Activated naive CD8-positive, alpha-beta T cell treated with anti-CD3 and anti-CD28 coated beads for 36 hours (primary cell): ENCODE data around the gene FAM107B. TPM values are rescaled to one million over a fixed set of nuclear protein-coding genes. Genes with fewer than 3 reads are reported as not detected.

ENCODE experiments used
- DNase-seq: peaks from one replicate; pipeline ENCODE4 v3.0.0; 2021
- H3K27ac Mint-ChIP-seq: one replicate; pipeline ENCODE4 v1.8.0; 2022; ENCODE audit warnings: mild to moderate bottlenecking, moderate library complexity, mixed read lengths
- H3K27me3 Mint-ChIP-seq: one replicate; pipeline ENCODE4 v1.8.0; 2022; ENCODE audit warnings: mild to moderate bottlenecking, mixed read lengths
- H3K36me3 Mint-ChIP-seq: one replicate; pipeline ENCODE4 v1.8.0; 2021; ENCODE audit warnings: mild to moderate bottlenecking, mixed read lengths
- H3K4me1 Mint-ChIP-seq: one replicate; pipeline ENCODE4 v1.8.0; 2021; ENCODE audit warnings: mixed read lengths
- H3K4me3 Mint-ChIP-seq: one replicate; pipeline ENCODE4 v1.8.0; 2022; ENCODE audit warnings: mild to moderate bottlenecking, moderate library complexity, mixed read lengths
- H3K9me3 Mint-ChIP-seq: one replicate; pipeline ENCODE4 v1.8.0; 2022; ENCODE audit warnings: mixed read lengths
- total RNA-seq, 2 experiments: library from RNA; stranded (reverse); gene quantifications; one replicate each; pipeline ENCODE4 v1.2.3, GENCODE V29; 2021

Gene FAM107B
- total RNA-seq, 2 experiments from 2014 or later: 195 to 203 TPM

DNA sequence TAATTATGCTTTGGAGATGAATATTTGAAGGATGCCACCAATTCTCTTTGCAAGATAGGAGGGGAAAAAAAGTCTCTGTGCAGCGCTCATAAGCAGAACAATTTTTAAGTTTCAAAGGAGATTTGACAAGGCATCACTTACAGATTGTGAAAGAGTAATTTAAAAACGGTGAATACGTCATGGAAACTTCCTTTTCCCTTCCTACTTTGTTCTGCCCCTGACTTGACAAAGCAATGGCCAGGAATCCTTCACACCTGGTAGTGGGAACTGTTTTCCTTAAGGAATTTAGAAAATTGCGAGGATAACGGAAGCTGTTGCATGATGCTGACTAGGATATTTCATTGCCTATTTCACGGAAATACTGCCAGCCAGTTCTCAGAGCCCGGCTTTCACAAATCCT lies 16.7 kb downstream of the FAM107B start:
- H3K27ac Mint-ChIP-seq: no peak overlapping the region
- H3K36me3 Mint-ChIP-seq: no peaks in the 10 kb centered on the region
- H3K4me3 Mint-ChIP-seq: no peak overlapping the region
- no peaks in the 10 kb centered on the region for H3K9me3 Mint-ChIP-seq
- H3K4me1 Mint-ChIP-seq: peaks cover 5% of the 10 kb centered on the region
- no peak for DNase-seq
- no peaks in the 10 kb centered on the region for H3K27me3 Mint-ChIP-seq

DNA sequence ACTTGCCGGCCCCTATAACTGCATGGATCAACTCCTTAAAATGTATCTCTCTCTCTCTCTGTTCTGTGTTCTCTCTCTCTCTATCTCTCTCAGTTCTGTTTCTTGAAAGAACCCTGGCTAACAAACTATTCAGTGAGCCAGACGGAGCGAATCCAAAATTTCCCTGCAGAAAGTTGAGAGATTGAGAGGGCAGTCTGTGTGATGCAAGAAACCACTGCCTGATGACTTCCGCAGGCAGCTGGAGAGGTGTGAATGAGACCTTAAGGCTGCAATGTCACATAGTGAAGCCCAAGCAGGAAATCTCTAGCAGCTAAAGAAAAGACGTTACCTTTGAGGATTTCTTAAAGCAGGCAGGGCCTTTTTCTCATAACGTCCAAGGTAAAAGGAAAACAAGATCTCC lies 17.3 kb downstream of the FAM107B start:
- Mint-ChIP-seq H3K4me3 (no peak overlapping the region), H3K27ac (no peak overlapping the region), H3K9me3 (no peaks in the 10 kb centered on the region), H3K27me3 (no peaks in the 10 kb centered on the region), H3K36me3 (no peaks in the 10 kb centered on the region), H3K4me1 (peaks cover 6% of the 10 kb centered on the region)
- no peak for DNase-seq

DNA sequence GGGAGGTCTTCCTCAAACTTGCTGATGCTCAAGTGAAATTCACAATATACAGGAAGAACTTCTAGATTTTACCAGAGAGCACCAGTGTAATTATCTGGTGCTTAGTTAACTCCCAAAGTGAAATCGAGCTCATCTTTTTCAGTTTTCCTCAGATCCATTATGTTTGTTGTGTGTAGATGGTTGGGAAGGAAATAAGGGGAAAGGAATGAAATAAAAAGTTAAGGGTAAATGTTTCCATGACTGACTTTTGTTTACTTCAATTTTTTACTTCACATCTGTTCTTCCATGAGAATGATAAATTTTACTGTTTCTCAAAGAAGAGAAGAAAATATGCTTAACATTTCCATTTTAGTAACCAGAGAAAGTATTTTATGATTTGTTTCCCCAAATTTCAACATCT lies 21.3 kb downstream of the FAM107B start:
- no peak for DNase-seq
- peaks cover 8% of the 10 kb centered on the region for H3K4me1 Mint-ChIP-seq
- no peaks in the 10 kb centered on the region for H3K27me3 Mint-ChIP-seq
- no peak overlapping the region for H3K4me3 Mint-ChIP-seq
- H3K36me3 Mint-ChIP-seq: no peaks in the 10 kb centered on the region
- H3K27ac Mint-ChIP-seq: no peak overlapping the region
- H3K9me3 Mint-ChIP-seq: no peaks in the 10 kb centered on the region

DNA sequence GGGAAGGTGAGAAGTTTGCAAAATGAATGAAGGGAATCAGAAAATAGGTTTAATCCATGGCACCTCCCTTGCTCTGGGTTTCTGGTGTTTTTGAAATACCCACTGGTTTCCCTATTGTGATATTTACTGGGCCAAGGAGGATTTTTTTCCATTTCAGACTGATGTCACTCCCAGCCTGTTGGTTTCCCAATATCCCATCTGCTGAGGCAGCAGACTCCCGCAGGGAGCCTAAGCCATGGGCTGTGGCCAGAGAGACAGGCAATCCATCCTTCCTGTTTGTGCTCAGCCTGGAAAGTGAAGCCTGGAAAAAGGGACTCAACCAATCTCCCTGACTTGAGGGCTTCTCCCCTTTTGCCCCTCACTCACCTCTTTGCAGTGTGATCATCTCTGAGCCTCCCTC lies 22.8 kb downstream of the FAM107B start:
- peaks cover 3% of the 10 kb centered on the region for H3K9me3 Mint-ChIP-seq
- no peak overlapping the region for H3K4me3 Mint-ChIP-seq
- H3K4me1 Mint-ChIP-seq: peaks cover 5% of the 10 kb centered on the region
- peaks cover 1% of the 10 kb centered on the region for H3K36me3 Mint-ChIP-seq
- H3K27ac Mint-ChIP-seq: peak overlapping the region; percentile 42
- H3K27me3 Mint-ChIP-seq: no peaks in the 10 kb centered on the region
- DNase-seq: no peak

DNA sequence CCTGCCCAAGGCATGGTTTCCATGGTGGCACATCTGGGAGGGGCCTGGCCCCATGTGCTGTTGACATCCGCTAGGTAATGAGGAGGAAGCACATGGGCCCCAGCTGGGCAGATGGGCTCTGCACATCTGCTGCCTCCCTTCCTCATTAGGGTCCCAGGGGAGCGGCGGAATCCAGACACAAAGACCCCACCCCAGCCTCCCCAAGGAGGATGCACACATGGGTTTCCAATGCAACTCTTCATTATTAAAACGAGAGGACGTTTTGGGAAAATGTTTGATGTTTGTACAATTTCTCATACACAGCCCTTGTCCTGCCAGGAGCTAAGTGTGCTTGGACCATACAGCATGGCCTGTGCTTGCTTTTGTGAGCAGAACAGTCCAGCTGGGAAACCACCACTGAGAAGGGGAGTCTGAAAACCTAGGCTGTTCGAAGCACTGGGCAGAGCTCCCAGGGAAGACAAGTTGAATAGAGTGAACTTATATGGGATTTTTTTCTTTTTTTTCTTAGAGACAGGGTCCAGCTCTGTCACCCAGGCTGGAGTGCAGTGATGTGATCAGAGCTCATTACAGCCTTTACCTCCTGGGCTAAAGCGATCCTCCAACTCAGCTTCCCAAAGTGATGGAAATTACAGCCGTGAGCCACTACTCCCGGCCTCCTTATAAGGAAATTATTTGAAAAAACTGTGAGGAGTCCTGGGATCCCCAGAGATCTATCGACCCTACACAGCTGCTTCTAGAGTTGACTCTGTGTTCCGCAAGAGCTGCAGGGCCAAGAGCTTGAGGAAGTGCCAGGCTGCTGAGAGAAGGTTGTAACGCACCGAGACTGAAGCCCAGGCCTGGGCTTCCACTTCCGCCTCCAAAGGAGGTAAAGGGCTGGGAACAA lies 23.4 kb downstream of the FAM107B start:
- no peak for DNase-seq
- Mint-ChIP-seq H3K4me1 (peaks cover 5% of the 10 kb centered on the region), H3K4me3 (no peak overlapping the region)

DNA sequence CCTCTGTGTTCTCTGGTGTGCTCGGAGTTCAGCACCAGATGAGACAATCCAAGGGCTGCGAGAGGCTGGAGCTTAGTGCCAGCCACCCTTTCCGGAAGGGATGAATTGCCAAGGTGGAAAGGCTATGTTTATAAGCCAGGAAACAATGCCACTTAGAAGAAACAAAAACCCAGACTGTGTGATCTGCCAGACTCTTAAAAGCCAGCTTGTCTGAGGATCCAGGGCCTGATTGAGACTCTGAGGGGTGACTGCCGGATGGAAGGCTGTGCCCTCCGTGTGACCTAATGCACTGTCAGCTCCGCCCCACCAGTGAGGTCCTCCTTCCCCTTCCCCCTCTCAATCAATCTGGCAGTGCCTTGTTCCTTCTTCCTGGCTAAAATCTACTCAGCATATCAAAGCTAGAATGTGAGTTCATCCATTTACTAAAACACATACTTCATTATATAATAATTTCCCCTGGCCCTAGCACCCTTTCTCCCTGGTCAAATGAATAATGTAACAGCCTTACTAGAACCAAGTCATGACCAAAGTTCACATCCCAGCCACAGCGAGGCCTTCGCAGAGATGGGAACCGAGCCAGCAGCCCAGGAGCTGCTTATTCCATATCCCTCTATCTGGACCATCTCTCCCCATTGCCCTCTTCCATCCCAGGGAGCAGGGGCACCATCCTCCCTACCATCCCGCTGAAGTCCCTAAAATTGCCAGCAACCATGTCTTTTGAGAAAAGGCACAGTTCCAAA lies 25.5 kb downstream of the FAM107B start:
- Mint-ChIP-seq H3K27ac (no peak overlapping the region), H3K27me3 (no peaks in the 10 kb centered on the region), H3K36me3 (peaks cover 16% of the 10 kb centered on the region), H3K9me3 (peaks cover 18% of the 10 kb centered on the region), H3K4me3 (no peak overlapping the region), H3K4me1 (peaks cover 8% of the 10 kb centered on the region)
- DNase-seq: no peak

More for the DNA sequence above, 23.4 kb downstream of the FAM107B start:
- Mint-ChIP-seq H3K27me3 (no peaks in the 10 kb centered on the region), H3K36me3 (peaks cover 1% of the 10 kb centered on the region), H3K27ac (no peak overlapping the region), H3K9me3 (peaks cover 7% of the 10 kb centered on the region)

DNA sequence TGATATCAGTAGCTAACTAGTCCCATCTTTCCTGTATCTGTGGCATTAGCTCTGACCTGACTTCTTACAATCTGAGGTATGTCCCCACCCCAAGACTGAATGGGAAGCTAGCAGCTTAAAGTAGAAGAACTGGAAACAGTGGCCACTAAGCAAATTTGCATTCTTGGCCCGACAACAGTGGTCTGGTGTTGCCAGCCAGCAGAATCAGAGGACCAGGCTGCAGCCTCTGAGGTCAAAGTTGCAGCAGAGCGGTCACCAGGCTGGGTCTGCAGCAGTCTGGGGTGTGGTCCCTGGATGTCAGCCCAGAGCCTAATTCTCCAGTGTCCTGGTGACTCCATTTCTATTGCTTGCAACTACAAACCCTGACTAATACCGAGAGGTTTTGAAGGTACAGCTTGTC lies 26.3 kb downstream of the FAM107B start:
- H3K9me3 Mint-ChIP-seq: peaks cover 23% of the 10 kb centered on the region
- no peak overlapping the region for H3K27ac Mint-ChIP-seq
- peaks cover 16% of the 10 kb centered on the region for H3K4me1 Mint-ChIP-seq
- no peak for DNase-seq
- H3K4me3 Mint-ChIP-seq: no peak overlapping the region
- peaks cover 20% of the 10 kb centered on the region for H3K36me3 Mint-ChIP-seq
- no peaks in the 10 kb centered on the region for H3K27me3 Mint-ChIP-seq

DNA sequence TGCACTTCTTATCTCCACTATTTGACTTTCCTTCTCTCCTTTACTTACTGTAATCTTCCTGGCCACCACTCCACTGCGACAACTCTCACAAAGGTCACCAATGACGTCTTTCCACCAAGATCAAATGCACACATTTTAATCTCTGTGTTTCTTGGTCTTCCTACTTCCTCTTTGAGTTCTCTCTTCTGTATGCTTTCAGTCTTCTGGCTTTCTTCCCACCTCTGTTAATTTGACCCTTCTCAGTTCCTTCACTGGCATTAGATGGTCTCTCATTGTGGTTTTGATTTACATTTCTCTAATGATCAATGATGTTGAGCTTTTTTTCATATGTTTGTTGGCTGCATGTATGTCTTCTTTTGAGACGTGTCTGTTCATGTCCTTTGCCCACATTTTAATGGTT lies 31.9 kb downstream of the FAM107B start:
- Mint-ChIP-seq H3K4me3 (peak overlapping the region; percentile 44), H3K9me3 (peaks cover 26% of the 10 kb centered on the region), H3K27ac (peak overlapping the region; percentile 84), H3K27me3 (no peaks in the 10 kb centered on the region), H3K4me1 (peaks cover 33% of the 10 kb centered on the region), H3K36me3 (peaks cover 27% of the 10 kb centered on the region)
- no peak for DNase-seq

DNA sequence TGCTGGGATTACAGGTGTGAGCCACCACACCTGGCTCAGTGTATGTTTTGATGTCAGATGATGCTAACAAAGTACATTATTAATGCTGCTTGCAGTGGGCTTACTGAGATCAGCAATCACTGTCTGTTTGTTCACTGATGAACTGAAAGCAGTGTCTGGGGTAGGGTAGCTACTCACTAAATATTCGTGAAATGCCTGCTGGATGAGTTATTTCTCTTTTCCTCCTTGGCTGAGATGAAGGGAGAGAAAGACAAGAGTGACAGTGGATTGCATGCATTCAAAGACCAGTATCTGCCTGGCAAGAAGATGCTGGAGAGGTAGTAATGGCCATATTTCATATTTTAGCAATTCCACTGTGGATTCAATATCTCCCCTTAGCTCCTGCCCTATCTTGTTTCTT lies 32.3 kb downstream of the FAM107B start:
- no peaks in the 10 kb centered on the region for H3K27me3 Mint-ChIP-seq
- H3K4me3 Mint-ChIP-seq: peak overlapping the region; percentile 44
- H3K36me3 Mint-ChIP-seq: peaks cover 27% of the 10 kb centered on the region
- peaks cover 33% of the 10 kb centered on the region for H3K4me1 Mint-ChIP-seq
- H3K9me3 Mint-ChIP-seq: peaks cover 25% of the 10 kb centered on the region
- DNase-seq: no peak
- peak overlapping the region; percentile 84 for H3K27ac Mint-ChIP-seq

DNA sequence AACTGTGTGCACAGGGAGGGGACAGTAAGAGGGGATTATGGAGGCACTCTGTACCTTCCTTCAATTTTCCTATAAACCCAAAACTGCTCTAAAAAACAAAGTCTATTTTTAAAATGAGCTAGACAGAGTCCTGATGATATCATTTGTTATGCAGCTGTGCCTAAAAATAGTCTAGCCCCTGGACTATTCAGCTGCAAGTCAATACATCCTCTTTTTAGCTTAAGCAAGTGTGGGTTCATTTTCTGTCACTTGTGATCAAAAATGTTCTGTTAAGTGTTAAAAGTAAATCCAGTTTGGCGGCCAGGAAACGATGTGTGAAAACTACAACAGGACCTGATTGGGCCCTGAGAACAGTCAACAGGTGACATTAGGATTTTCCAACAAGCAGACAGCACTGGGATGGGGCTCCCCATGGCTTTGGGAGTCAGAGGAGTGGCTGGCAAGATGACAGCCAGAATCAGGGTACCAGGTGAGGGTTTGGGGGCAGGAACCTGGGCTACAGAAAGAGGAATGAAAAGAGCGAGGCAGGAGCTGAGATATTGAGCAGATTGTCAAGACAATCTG lies 33.9 kb downstream of the FAM107B start:
- Mint-ChIP-seq H3K4me1 (peaks cover 42% of the 10 kb centered on the region), H3K9me3 (peaks cover 18% of the 10 kb centered on the region), H3K27ac (peak overlapping the region; percentile 27), H3K36me3 (peaks cover 26% of the 10 kb centered on the region), H3K27me3 (no peaks in the 10 kb centered on the region), H3K4me3 (peak overlapping the region; percentile 0)
- no peak for DNase-seq

DNA sequence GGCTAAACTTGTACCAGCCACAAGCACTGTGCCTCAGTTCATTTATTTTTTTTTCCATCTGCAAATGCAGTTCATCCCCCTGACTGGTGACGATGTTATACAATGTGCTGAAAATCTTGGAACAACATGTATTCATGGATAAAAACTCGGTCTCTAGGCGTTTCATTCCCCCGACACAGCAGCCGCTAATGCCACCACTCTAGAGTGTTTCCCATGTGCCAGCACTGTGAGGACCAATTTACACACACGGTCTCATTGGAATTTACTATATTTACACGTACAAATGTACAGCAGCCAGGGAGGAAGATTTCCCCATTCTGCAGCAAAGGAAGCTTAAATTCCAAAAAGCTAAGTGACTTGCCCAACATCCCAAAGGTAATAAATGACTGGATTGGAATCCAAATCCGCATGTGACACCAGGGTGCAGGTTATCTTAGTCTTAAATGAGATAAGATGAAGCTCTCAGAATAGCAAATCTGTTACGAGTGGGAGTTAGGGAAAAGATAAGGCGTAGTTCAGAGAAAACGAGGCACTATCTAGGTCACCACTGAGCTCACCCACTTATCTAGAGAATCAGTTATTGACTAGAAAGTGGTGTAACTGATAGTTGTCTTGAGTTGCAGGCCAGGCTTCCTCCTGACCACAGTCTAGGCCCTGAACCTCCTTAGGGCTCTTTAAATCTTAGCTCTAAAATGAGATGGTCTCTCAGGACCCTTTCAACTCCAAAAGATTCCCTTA lies 36.7 kb downstream of the FAM107B start:
- Mint-ChIP-seq H3K4me1 (peaks cover 27% of the 10 kb centered on the region), H3K36me3 (peaks cover 10% of the 10 kb centered on the region), H3K4me3 (no peak overlapping the region), H3K9me3 (peaks cover 4% of the 10 kb centered on the region), H3K27me3 (no peaks in the 10 kb centered on the region), H3K27ac (no peak overlapping the region)
- no peak for DNase-seq

DNA sequence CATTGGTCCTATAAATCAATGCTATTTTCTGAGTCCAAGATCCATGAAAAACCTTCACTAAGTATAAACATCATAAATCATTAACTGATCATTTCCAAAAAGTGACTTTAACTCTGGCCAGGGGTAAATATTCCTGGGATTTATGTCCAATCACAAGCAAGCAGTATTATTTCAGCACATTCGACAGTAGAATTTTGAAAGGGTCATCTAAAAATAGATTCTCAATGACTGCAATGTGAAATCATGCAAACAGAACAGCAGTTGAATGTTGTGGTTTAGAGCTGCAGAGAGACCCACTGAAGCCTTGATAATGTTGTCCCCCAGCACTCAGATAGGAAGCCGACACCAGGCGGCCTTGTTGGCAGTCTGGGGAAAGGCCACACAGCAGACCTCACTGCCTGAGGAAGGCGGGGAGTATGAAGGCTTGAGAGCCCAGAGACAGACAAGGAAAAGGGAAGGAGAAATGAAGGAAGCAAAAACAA lies 38.1 kb downstream of the FAM107B start:
- DNase-seq: no peak
- no peak overlapping the region for H3K4me3 Mint-ChIP-seq
- peaks cover 18% of the 10 kb centered on the region for H3K4me1 Mint-ChIP-seq
- H3K9me3 Mint-ChIP-seq: peaks cover 4% of the 10 kb centered on the region
- H3K27me3 Mint-ChIP-seq: no peaks in the 10 kb centered on the region
- H3K36me3 Mint-ChIP-seq: peaks cover 9% of the 10 kb centered on the region
- peak overlapping the region; percentile 57 for H3K27ac Mint-ChIP-seq

DNA sequence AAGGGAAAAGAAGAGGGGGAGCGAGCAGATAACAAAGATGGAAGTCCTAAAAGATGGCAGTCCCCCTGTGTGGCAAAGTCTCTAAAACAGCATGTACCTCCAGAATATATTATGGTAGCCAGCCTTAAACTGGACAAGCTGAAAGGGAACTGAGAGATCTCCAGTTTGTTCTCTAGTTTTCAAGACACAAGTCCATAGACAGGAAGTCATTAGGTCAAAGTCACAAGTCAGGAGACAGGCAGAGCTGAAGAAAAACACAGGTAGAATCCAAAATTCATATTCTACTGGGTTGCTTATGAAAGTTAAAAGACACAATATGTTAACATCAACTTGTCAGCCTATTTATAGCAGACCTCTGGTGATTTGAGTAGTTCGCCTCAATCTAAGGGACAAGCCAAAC lies 38.7 kb downstream of the FAM107B start:
- H3K4me1 Mint-ChIP-seq: peaks cover 15% of the 10 kb centered on the region
- no peak overlapping the region for H3K4me3 Mint-ChIP-seq
- peaks cover 4% of the 10 kb centered on the region for H3K9me3 Mint-ChIP-seq
- peaks cover 5% of the 10 kb centered on the region for H3K36me3 Mint-ChIP-seq
- DNase-seq: no peak
- no peak overlapping the region for H3K27ac Mint-ChIP-seq
- no peaks in the 10 kb centered on the region for H3K27me3 Mint-ChIP-seq

DNA sequence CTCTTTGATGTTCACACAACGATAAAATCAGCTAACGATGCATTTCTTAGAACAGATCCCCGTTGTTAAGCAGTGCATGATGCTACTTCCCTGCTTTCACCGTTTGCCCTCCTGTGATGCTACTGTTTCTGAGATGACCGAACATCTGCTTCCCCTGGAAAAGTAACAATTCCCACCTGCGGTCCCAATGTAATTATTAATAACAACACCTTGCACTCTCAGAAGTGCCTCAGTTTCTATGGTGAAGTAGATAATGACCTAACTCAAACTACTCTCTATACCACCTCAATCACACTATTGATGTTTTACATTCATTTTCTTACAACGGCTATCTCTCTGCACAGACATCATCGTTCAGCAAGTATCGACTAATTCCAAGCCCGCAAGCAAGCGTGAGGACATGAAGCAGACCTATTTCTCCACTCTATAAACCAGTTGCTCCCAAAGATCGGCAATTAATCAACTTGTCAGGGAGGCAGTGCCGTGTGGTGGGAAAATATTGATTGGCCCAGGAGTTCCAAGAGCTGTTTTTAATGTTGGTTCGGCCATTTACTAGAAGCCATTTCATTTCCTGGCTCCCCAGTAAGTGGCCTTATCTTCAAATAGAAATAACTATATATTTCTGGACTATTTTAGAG lies 42.7 kb downstream of the FAM107B start:
- DNase-seq: no peak
- no peak overlapping the region for H3K27ac Mint-ChIP-seq
- H3K36me3 Mint-ChIP-seq: peaks cover 2% of the 10 kb centered on the region
- H3K27me3 Mint-ChIP-seq: no peaks in the 10 kb centered on the region
- H3K4me3 Mint-ChIP-seq: no peak overlapping the region
- H3K4me1 Mint-ChIP-seq: peaks cover 8% of the 10 kb centered on the region
- peaks cover 2% of the 10 kb centered on the region for H3K9me3 Mint-ChIP-seq
